Mesenchymal stem cell (in vitro differentiated cells and primary cell): ENCODE results near the gene ASB16.

Source experiments
- DNase-seq: peaks from one replicate; pipeline ENCODE4 v3.0.0-alpha.2; 2013
- H2AFZ ChIP-seq: one replicate; pipeline ENCODE4 v1.6.1; 2013; ENCODE audit warnings: low read depth, mild to moderate bottlenecking, control low read depth, inconsistent platforms, low read length, moderate library complexity
- H2AK5ac ChIP-seq: 2 replicates; pipeline ENCODE4 v1.6.1; 2013; ENCODE audit warnings: low read length, moderate library complexity, mild to moderate bottlenecking, inconsistent platforms; ENCODE audit not compliant: severe bottlenecking
- H2BK120ac ChIP-seq: one replicate; pipeline ENCODE4 v1.6.1; 2013; ENCODE audit warnings: low read depth, mild to moderate bottlenecking, inconsistent platforms, low read length, moderate library complexity
- H2BK12ac ChIP-seq, 2 experiments: one replicate each; pipeline ENCODE4 v1.6.1; 2013; ENCODE audit warnings: inconsistent platforms in 2 of 2, low read length in 2 of 2, mild to moderate bottlenecking in 2 of 2, moderate library complexity in 2 of 2, control low read depth in 1 of 2
- H2BK15ac ChIP-seq: one replicate; pipeline ENCODE4 v1.6.1; 2013; ENCODE audit warnings: mild to moderate bottlenecking, low read depth, inconsistent platforms; ENCODE audit not compliant: poor library complexity, severe bottlenecking
- H2BK5ac ChIP-seq: 2 replicates; pipeline ENCODE4 v1.6.1; 2013; ENCODE audit warnings: low read depth, mild to moderate bottlenecking, low read length, control low read depth, inconsistent platforms; ENCODE audit not compliant: poor library complexity, severe bottlenecking
- H3K14ac ChIP-seq, 2 experiments: one replicate each; pipeline ENCODE4 v1.6.1; 2013; ENCODE audit warnings: inconsistent platforms in 2 of 2, low read length in 2 of 2, control low read depth in 1 of 2, mild to moderate bottlenecking in 1 of 2, moderate library complexity in 1 of 2
- H3K18ac ChIP-seq, 2 experiments: one replicate each; pipeline ENCODE4 v1.6.1; 2013; ENCODE audit warnings: inconsistent platforms in 2 of 2, low read length in 2 of 2, control low read depth in 1 of 2, low read depth in 1 of 2, mild to moderate bottlenecking in 1 of 2
- H3K23ac ChIP-seq, 2 experiments: one replicate each; pipeline ENCODE4 v1.6.1; 2013; ENCODE audit warnings: inconsistent platforms in 2 of 2, low read length in 2 of 2, mild to moderate bottlenecking in 2 of 2, moderate library complexity in 2 of 2, control low read depth in 1 of 2
- H3K27ac ChIP-seq: 2 replicates; pipeline ENCODE4 v1.5.1; 2013; ENCODE audit warnings: mild to moderate bottlenecking, moderate library complexity, low read length, control low read depth, inconsistent platforms; ENCODE audit not compliant: poor library complexity, severe bottlenecking
- H3K27me3 ChIP-seq, 2 experiments: 2 replicates each; pipeline versions ENCODE4 v1.6.1 to v1.7.0; 2013; ENCODE audit warnings: low read length in 2 of 2, mild to moderate bottlenecking in 2 of 2, moderate library complexity in 2 of 2, control low read depth in 1 of 2, inconsistent platforms in 1 of 2; ENCODE audit not compliant: control insufficient read depth in 1 of 2, insufficient read depth in 1 of 2
- H3K36me3 ChIP-seq, 2 experiments: 2 replicates each; pipeline versions ENCODE4 v1.6.1 to v1.7.0; 2013; ENCODE audit warnings: low read length in 2 of 2, control low read depth in 1 of 2, inconsistent platforms in 1 of 2, low read depth in 1 of 2, mild to moderate bottlenecking in 1 of 2; ENCODE audit not compliant: insufficient read depth in 2 of 2, control insufficient read depth in 1 of 2
- H3K4ac ChIP-seq, 2 experiments: one replicate each; pipeline ENCODE4 v1.6.1; 2013; ENCODE audit warnings: inconsistent platforms in 2 of 2, low read length in 2 of 2, mild to moderate bottlenecking in 2 of 2, moderate library complexity in 2 of 2, control low read depth in 1 of 2, low read depth in 1 of 2
- H3K4me1 ChIP-seq: 2 replicates; pipeline ENCODE4 v1.6.1; 2013; ENCODE audit warnings: low read depth, low read length, control low read depth; ENCODE audit not compliant: control insufficient read depth, insufficient read depth
- H3K4me2 ChIP-seq: 2 replicates; pipeline ENCODE4 v1.6.1; 2013; ENCODE audit warnings: low read length, mild to moderate bottlenecking, inconsistent platforms; ENCODE audit not compliant: poor library complexity, severe bottlenecking
- H3K4me3 ChIP-seq, 2 experiments: 2 replicates each; pipeline versions ENCODE4 v1.5.1 to v1.7.0; 2013; ENCODE audit warnings: low read length in 2 of 2, mild to moderate bottlenecking in 2 of 2, control low read depth in 1 of 2, low read depth in 1 of 2; ENCODE audit not compliant: insufficient read depth in 1 of 2
- H3K79me1 ChIP-seq: replicated peaks from 2 replicates; pipeline ENCODE4 v1.6.1; 2013; ENCODE audit warnings: mild to moderate bottlenecking, control low read depth, low read length, inconsistent platforms; ENCODE audit not compliant: poor library complexity, severe bottlenecking
- H3K9ac ChIP-seq: 2 replicates; pipeline ENCODE4 v1.7.0; 2013; ENCODE audit warnings: mild to moderate bottlenecking, low read length, moderate library complexity
- H3K9me3 ChIP-seq: 2 replicates; pipeline ENCODE4 v1.7.0; 2013; ENCODE audit warnings: mild to moderate bottlenecking, low read length; ENCODE audit not compliant: control insufficient read depth
- H4K8ac ChIP-seq: one replicate; pipeline ENCODE4 v1.6.1; 2013; ENCODE audit warnings: inconsistent platforms, mild to moderate bottlenecking, low read length, moderate library complexity
- H4K91ac ChIP-seq: one replicate; pipeline ENCODE4 v1.6.1; 2013; ENCODE audit warnings: mild to moderate bottlenecking, low read length, inconsistent platforms
- WGBS: methylation state at CpG from one replicate; pipeline ENCODE4 v1.1.7; 2013; ENCODE audit warnings: mixed read lengths; 5-methylcytosine and 5-hydroxymethylcytosine counted together

ASB16 gene

DNA sequence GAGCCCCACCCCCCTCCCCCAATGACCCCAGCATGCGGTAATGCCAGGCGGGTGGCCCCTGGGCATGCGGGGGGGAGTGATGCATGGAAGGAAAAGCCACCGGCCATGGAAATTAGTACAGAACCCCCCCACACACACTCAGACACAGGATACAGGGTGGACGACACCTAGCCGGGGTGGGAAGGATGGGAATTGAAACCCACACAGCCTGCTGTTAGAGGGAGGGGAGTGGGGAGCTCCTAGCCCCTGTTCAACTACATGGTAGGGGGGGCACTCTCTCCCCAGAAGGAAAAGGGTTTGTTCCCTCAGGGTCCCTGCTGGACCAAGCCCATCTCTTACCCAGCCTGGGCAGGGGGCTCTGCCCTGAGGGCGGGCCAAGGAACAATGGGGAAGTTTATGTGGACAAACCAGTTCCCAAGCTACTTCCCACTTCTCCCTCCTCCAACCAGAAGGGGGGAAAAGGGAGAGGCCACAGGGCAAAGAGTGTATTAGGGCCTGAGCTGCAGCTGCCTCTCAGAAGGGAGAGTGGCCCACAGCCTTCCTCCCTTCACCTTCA lies 21.5 kb downstream of the ASB16 start:
- H3K9ac ChIP-seq, result peak overlapping the region; percentile 25
- no peak for DNase-seq
- no peaks in the 10 kb centered on the region for H3K27me3 ChIP-seq
- peaks cover 31% of the 10 kb centered on the region for H3K79me1 ChIP-seq
- H3K36me3 ChIP-seq, result peaks cover 71 to 77% of the 10 kb centered on the region in 2 experiments
- H2BK15ac ChIP-seq, result no peak overlapping the region
- no peak overlapping the region for H2AK5ac ChIP-seq
- no peak overlapping the region for H3K4ac ChIP-seq
- H3K4me1 ChIP-seq, result peaks cover 23% of the 10 kb centered on the region
- H3K23ac ChIP-seq, result no peak overlapping the region
- H2BK120ac ChIP-seq, result no peak overlapping the region
- H3K18ac ChIP-seq, result no peak overlapping the region
- H3K9me3 ChIP-seq, result no peaks in the 10 kb centered on the region
- H2BK5ac ChIP-seq, result no peak overlapping the region
- no peak overlapping the region for H3K14ac ChIP-seq
- WGBS, result 100% methylated on average over 2 of the region's 7 CpGs
- peak overlapping the region; percentile 32 for H4K8ac ChIP-seq
- no peak overlapping the region for H4K91ac ChIP-seq
- no peak overlapping the region for H2BK12ac ChIP-seq
- H3K4me3 ChIP-seq, result no peak overlapping the region
- no peak overlapping the region for H3K27ac ChIP-seq
- H2AFZ ChIP-seq, result no peak overlapping the region
- H3K4me2 ChIP-seq, result no peak overlapping the region

DNA sequence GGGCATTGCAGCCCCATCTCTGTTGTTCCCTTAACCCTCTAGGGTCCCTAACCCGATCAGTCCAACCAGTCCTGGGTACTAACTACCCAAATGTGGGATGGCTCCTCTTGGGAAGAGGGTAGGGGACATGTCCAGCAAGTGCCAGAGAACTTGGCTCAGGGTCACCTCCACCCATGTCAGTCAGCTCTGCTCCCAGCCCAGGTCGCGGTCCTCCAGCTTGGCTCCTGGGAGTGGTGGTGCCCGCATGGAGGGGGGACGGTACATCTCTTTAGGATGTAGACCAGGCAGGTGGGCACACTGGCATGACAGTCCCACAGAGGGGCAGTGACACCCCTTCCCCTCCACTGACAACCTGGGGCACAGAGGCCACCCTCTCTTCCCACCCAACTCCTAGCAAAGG lies 22.2 kb downstream of the ASB16 start:
- Histone ChIP-seq H2BK15ac (no peak overlapping the region), H3K9ac (peak overlapping the region; percentile 25), H3K27me3 (no peaks in the 10 kb centered on the region), H3K18ac (no peak overlapping the region), H2BK120ac (no peak overlapping the region), H2BK5ac (no peak overlapping the region), H3K14ac (no peak overlapping the region), H3K4me1 (peaks cover 30% of the 10 kb centered on the region), H3K4me2 (no peak overlapping the region), H4K8ac (no peak overlapping the region), H3K36me3 (peaks cover 78 to 84% of the 10 kb centered on the region in 2 experiments), H4K91ac (no peak overlapping the region), H3K23ac (no peak overlapping the region), H3K79me1 (peaks cover 33% of the 10 kb centered on the region), H3K9me3 (no peaks in the 10 kb centered on the region), H3K4ac (no peak overlapping the region), H2AFZ (no peak overlapping the region), H2BK12ac (no peak overlapping the region), H3K4me3 (no peak overlapping the region), H2AK5ac (no peak overlapping the region), H3K27ac (no peak overlapping the region)
- 95% methylated on average over 5 of the region's 5 CpGs for whole genome bisulfite sequencing
- no peak for DNase-seq

DNA sequence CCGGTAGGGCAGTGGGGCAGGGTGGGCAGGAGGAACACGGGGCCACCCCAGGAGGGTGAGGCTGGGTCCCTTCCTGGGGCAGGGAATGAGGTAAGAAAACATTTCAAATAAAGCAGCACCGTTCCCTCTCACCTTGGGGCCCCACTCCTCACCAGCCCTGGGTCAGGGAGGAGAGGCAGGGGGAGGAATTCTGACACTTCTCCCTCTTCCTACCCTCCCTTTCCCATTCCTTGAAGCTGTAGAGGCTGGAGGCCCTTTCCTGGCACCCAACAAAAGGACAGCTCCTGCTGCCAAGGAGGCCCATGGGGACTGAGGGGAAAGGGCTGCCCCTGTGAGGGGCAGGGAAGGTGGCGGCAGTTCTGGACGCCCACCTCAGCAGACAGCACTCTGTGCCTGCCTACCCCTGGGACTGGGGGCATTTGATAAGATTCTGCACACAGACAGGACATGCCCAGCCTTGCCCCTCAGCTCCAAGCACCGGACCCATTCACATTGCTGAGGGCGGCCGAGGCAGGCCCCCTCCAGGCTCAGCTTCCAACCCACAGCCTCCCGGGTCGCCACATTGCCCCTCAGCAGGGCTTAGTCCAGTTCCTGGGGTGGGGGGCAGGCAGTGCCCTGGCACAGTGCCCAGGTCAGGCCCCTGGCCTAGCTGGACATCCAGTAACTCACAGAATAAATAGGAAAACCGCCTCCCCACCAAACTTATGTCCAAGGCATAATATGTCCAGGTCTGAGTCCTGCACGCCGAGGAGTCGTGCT lies 23.0 kb downstream of the ASB16 start:
- no peak for DNase-seq
- no peaks in the 10 kb centered on the region for H3K27me3 ChIP-seq
- no peak overlapping the region for H4K91ac ChIP-seq
- 94% methylated on average over 12 of the region's 14 CpGs for WGBS
- H3K9ac ChIP-seq, result peak overlapping the region; percentile 8
- no peak overlapping the region for H2AK5ac ChIP-seq
- peak overlapping the region in 1 of 2 experiments; percentile 13 for H3K18ac ChIP-seq
- peaks cover 34% of the 10 kb centered on the region for H3K4me1 ChIP-seq
- no peak overlapping the region for H2AFZ ChIP-seq
- no peak overlapping the region for H2BK15ac ChIP-seq
- H3K23ac ChIP-seq, result no peak overlapping the region
- H2BK120ac ChIP-seq, result no peak overlapping the region
- no peak overlapping the region for H2BK12ac ChIP-seq
- peak overlapping the region; percentile 32 for H4K8ac ChIP-seq
- H3K36me3 ChIP-seq, result peaks cover 78 to 84% of the 10 kb centered on the region in 2 experiments
- peak overlapping the region; percentile 6 for H3K27ac ChIP-seq
- H3K9me3 ChIP-seq, result no peaks in the 10 kb centered on the region
- no peak overlapping the region for H3K14ac ChIP-seq
- H3K4ac ChIP-seq, result no peak overlapping the region
- no peak overlapping the region for H3K4me3 ChIP-seq
- no peak overlapping the region for H3K4me2 ChIP-seq
- no peak overlapping the region for H2BK5ac ChIP-seq
- H3K79me1 ChIP-seq, result peaks cover 33% of the 10 kb centered on the region

DNA sequence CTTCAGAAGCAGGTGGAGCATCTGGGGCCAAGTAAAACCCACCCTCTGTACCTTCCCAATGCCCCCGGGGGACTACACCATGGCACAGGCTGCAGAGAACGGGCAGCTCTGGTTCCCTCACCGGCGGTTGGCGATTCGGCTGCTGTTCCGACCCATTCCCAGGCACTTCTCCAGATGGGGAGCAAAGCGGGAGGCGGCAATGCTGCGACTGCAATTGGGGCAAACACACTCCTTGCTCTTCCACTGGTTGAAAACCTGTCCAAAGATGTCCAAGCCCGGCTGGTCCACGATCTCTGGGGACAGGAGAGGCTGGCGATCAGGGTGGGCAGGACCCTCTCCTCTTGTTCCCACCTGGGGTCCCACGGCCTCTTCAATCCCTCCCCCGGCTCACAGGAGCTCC lies 26.6 kb downstream of the ASB16 start:
- no peak overlapping the region for H2AFZ ChIP-seq
- H3K4me2 ChIP-seq, result no peak overlapping the region
- no peak overlapping the region for H3K27ac ChIP-seq
- no peak overlapping the region for H2BK5ac ChIP-seq
- WGBS, result 95% methylated on average over 15 of the region's 15 CpGs
- H3K27me3 ChIP-seq, result no peaks in the 10 kb centered on the region
- no peak overlapping the region for H2BK15ac ChIP-seq
- no peak for DNase-seq
- H2BK120ac ChIP-seq, result no peak overlapping the region
- no peak overlapping the region for H4K8ac ChIP-seq
- no peak overlapping the region for H4K91ac ChIP-seq
- no peak overlapping the region for H2BK12ac ChIP-seq
- peaks cover 33% of the 10 kb centered on the region for H3K79me1 ChIP-seq
- H3K4me1 ChIP-seq, result peaks cover 29% of the 10 kb centered on the region
- peak overlapping the region in 1 of 2 experiments; percentile 86 for H3K4me3 ChIP-seq
- no peak overlapping the region for H2AK5ac ChIP-seq
- H3K36me3 ChIP-seq, result peaks cover 53 to 56% of the 10 kb centered on the region in 2 experiments
- H3K9ac ChIP-seq, result peak overlapping the region; percentile 95
- peak overlapping the region in 1 of 2 experiments; percentile 18 for H3K14ac ChIP-seq
- peak overlapping the region in 1 of 2 experiments; percentile 77 for H3K23ac ChIP-seq
- no peak overlapping the region for H3K4ac ChIP-seq
- H3K9me3 ChIP-seq, result no peaks in the 10 kb centered on the region
- no peak overlapping the region for H3K18ac ChIP-seq
